Neural progenitor cell (in vitro differentiated cells): ENCODE measurements around the gene PTK6. TPM values are rescaled to one million over a fixed set of nuclear protein-coding genes. Genes with fewer than 3 reads are reported as not detected.
A peak's percentile ranks its signal among the peaks of the same experiment; 100 is the strongest.

Source experiments
- DNase-seq: peaks from one replicate; pipeline ENCODE4 v3.0.0-alpha.2; 2016; ENCODE audit warnings: low spot score
- H2AFZ ChIP-seq: fragments of 200-600 bp; sonication (generic); replicated peaks from 2 replicates; pipeline ENCODE4 v1.6.1; 2016; ENCODE audit warnings: antibody characterized with exemption
- H3F3A ChIP-seq: fragments of 200-600 bp; sonication (generic); 2 replicates; pipeline ENCODE4 v1.6.1; 2016; ENCODE audit warnings: antibody characterized with exemption, low read depth
- H3K27ac ChIP-seq: fragments of 200-600 bp; sonication (generic); 2 replicates; pipeline ENCODE4 v1.5.1; 2016; ENCODE audit warnings: mild to moderate bottlenecking
- H3K27me3 ChIP-seq: fragments of 200-600 bp; sonication (generic); 2 replicates; pipeline ENCODE4 v1.6.1; 2016; ENCODE audit warnings: mild to moderate bottlenecking, moderate library complexity
- H3K36me3 ChIP-seq: fragments of 200-600 bp; sonication (generic); 2 replicates; pipeline ENCODE4 v1.5.1; 2016
- H3K4me1 ChIP-seq: fragments of 200-600 bp; sonication (generic); 2 replicates; pipeline ENCODE4 v1.6.1; 2016; ENCODE audit warnings: mixed run types
- H3K4me2 ChIP-seq: fragments of 200-600 bp; sonication (generic); 2 replicates; pipeline ENCODE4 v1.6.1; 2016
- H3K4me3 ChIP-seq: fragments of 200-600 bp; sonication (generic); 2 replicates; pipeline ENCODE4 v1.5.1; 2016
- H3K79me2 ChIP-seq: fragments of 200-600 bp; sonication (generic); 2 replicates; pipeline ENCODE4 v1.6.1; 2016; ENCODE audit warnings: low read depth
- H3K9ac ChIP-seq: fragments of 200-600 bp; sonication (generic); 2 replicates; pipeline ENCODE4 v1.6.1; 2016
- H3K9me3 ChIP-seq: fragments of 200-600 bp; sonication (generic); 2 replicates; pipeline ENCODE4 v1.5.1; 2016; ENCODE audit warnings: low read depth
- H4K20me1 ChIP-seq: fragments of 200-600 bp; sonication (generic); 2 replicates; pipeline ENCODE4 v1.6.1; 2016; ENCODE audit warnings: low read depth
- H3K27ac Mint-ChIP-seq: 3 replicates; pipeline ENCODE4 v1.8.0; 2021; ENCODE audit warnings: mixed read lengths
- H3K27me3 Mint-ChIP-seq: 2 replicates; pipeline ENCODE4 v1.8.0; 2022; ENCODE audit warnings: low read depth, mild to moderate bottlenecking, inconsistent platforms, moderate library complexity, mixed read lengths; ENCODE audit not compliant: insufficient read depth
- H3K36me3 Mint-ChIP-seq: 3 replicates; pipeline ENCODE4 v1.8.0; 2021; ENCODE audit warnings: mixed read lengths
- H3K4me1 Mint-ChIP-seq: 3 replicates; pipeline ENCODE4 v1.8.0; 2021; ENCODE audit warnings: mixed read lengths
- H3K4me3 Mint-ChIP-seq: 3 replicates; pipeline ENCODE4 v1.8.0; 2021; ENCODE audit warnings: mild to moderate bottlenecking, moderate library complexity, mixed read lengths
- H3K9me3 Mint-ChIP-seq: 3 replicates; pipeline ENCODE4 v1.8.0; 2020; ENCODE audit warnings: mixed read lengths
- CTCF ChIP-seq: fragments of 200-600 bp; sonication (generic); IDR thresholded peaks from 2 replicates; pipeline ENCODE4 v1.5.1; 2017; ENCODE audit warnings: antibody characterized with exemption, mild to moderate bottlenecking
- EZH2 ChIP-seq: fragments of 200-600 bp; sonication (generic); IDR thresholded peaks from 2 replicates; pipeline ENCODE4 v1.6.1; 2017; ENCODE audit warnings: antibody characterized with exemption, mild to moderate bottlenecking, moderate library complexity
- EZH2phosphoT487 ChIP-seq: fragments of 200-600 bp; sonication (generic); IDR thresholded peaks from 2 replicates; pipeline ENCODE4 v1.6.1; 2017; ENCODE audit warnings: antibody characterized with exemption
- total RNA-seq: library from RNA; depleted of rRNA; stranded (reverse); fragments of >200 nt; gene quantifications from 2 replicates; pipeline ENCODE4 v1.2.3, GENCODE V29; 2015; ENCODE audit warnings: low replicate concordance

The PTK6 gene
- total RNA-seq, 1 donor from 2014 or later = not detected

- Histone ChIP-seq H4K20me1 (no peaks in the 10 kb centered on the region), H3K9me3 (no peaks in the 10 kb centered on the region), H3K27ac (no peak overlapping the region), H2AFZ (no peak overlapping the region), H3K4me2 (no peak overlapping the region), H3K79me2 (no peaks in the 10 kb centered on the region), H3K9ac (no peak overlapping the region), H3K27me3 (no peaks in the 10 kb centered on the region), H3F3A (no peaks in the 10 kb centered on the region), H3K4me1 (no peaks in the 10 kb centered on the region), H3K4me3 (no peak overlapping the region), H3K36me3 (no peaks in the 10 kb centered on the region)
- Mint-ChIP-seq H3K36me3 (no peaks in the 10 kb centered on the region), H3K9me3 (no peaks in the 10 kb centered on the region), H3K27me3 (peaks cover 11% of the 10 kb centered on the region), H3K4me3 (no peak overlapping the region), H3K4me1 (peaks cover 10% of the 10 kb centered on the region), H3K27ac (no peak overlapping the region)
- no peak for DNase-seq
- TF ChIP-seq CTCF = no peak
- TF ChIP-seq EZH2 = no peak
- no peak for TF ChIP-seq EZH2phosphoT487
Measured at GRCh38 chr20:63545814-63546213, 8.6 kb upstream of the PTK6 start.

- Histone ChIP-seq H4K20me1 (no peaks in the 10 kb centered on the region), H3K9ac (no peak overlapping the region), H3K27ac (no peak overlapping the region), H3K36me3 (no peaks in the 10 kb centered on the region), H3K79me2 (no peaks in the 10 kb centered on the region), H3K4me2 (no peak overlapping the region), H3K27me3 (no peaks in the 10 kb centered on the region), H2AFZ (no peak overlapping the region), H3F3A (no peaks in the 10 kb centered on the region), H3K4me3 (no peak overlapping the region), H3K4me1 (no peaks in the 10 kb centered on the region), H3K9me3 (no peaks in the 10 kb centered on the region)
- Mint-ChIP-seq H3K27me3 (peaks cover 11% of the 10 kb centered on the region), H3K4me1 (peaks cover 10% of the 10 kb centered on the region), H3K9me3 (no peaks in the 10 kb centered on the region), H3K4me3 (no peak overlapping the region), H3K36me3 (no peaks in the 10 kb centered on the region), H3K27ac (peak overlapping the region; percentile 82)
- no peak for TF ChIP-seq CTCF
- no peak for TF ChIP-seq EZH2phosphoT487
- TF ChIP-seq EZH2 = no peak
- no peak for DNase-seq
Measured at GRCh38 chr20:63544958-63545516, 7.9 kb upstream of the PTK6 start.

GRCh38 chr20:63544241-63544957, 7.2 kb upstream of the PTK6 start:
- no peaks in the 10 kb centered on the region for H3K36me3 Mint-ChIP-seq
- H3K9me3 Mint-ChIP-seq = no peaks in the 10 kb centered on the region
- H3K4me1 Mint-ChIP-seq = peaks cover 8% of the 10 kb centered on the region
- H4K20me1 ChIP-seq = no peaks in the 10 kb centered on the region
- no peak overlapping the region for H3K27ac Mint-ChIP-seq
- no peak overlapping the region for H3K4me3 Mint-ChIP-seq
- H3K4me2 ChIP-seq = no peak overlapping the region
- H2AFZ ChIP-seq = no peak overlapping the region
- no peak overlapping the region for H3K4me3 ChIP-seq
- H3K9ac ChIP-seq = no peak overlapping the region
- H3F3A ChIP-seq = no peaks in the 10 kb centered on the region
- H3K79me2 ChIP-seq = no peaks in the 10 kb centered on the region
- no peaks in the 10 kb centered on the region for H3K4me1 ChIP-seq
- H3K9me3 ChIP-seq = no peaks in the 10 kb centered on the region
- no peak overlapping the region for H3K27ac ChIP-seq
- no peak for TF ChIP-seq EZH2phosphoT487
- no peak for TF ChIP-seq EZH2
- TF ChIP-seq CTCF = no peak
- peaks cover 10% of the 10 kb centered on the region for H3K27me3 Mint-ChIP-seq
- DNase-seq = no peak
- H3K36me3 ChIP-seq = no peaks in the 10 kb centered on the region
- no peaks in the 10 kb centered on the region for H3K27me3 ChIP-seq
